Activated CD4-positive, alpha-beta T cell treated with anti-CD3 and anti-CD28 coated beads, Interleukin-2, Interleukin-6, amounts not matched to agents 100 ng/mL and 50 ng/mL, durations not matched to agents 16 hours and 8 hours (primary cell): ENCODE measurements around the gene AURKAIP1.

Source experiments
- DNase-seq: peaks from one replicate; pipeline ENCODE4 v3.0.0-alpha.2; 2020

The AURKAIP1 gene

GRCh38 chr1:1345860-1346500, 29.0 kb downstream of the AURKAIP1 start:
- no peak for DNase-seq

- DNase-seq = no peak
Measured at GRCh38 chr1:1345384-1345783, 29.6 kb downstream of the AURKAIP1 start.

- DNase-seq = peak; percentile 69
Measured at GRCh38 chr1:1344655-1345361, 30.2 kb downstream of the AURKAIP1 start.

- DNase-seq = no peak
Measured at GRCh38 chr1:1343811-1344421, 31.1 kb downstream of the AURKAIP1 start.

- no peak for DNase-seq
Measured at GRCh38 chr1:1342584-1343115, 32.4 kb downstream of the AURKAIP1 start.

- no peak for DNase-seq
Measured at GRCh38 chr1:1342061-1342562, 32.9 kb downstream of the AURKAIP1 start.

GRCh38 chr1:1341549-1342021, 33.4 kb downstream of the AURKAIP1 start:
- DNase-seq = no peak

- no peak for DNase-seq
Measured at GRCh38 chr1:1340791-1341548, 34.0 kb downstream of the AURKAIP1 start.

GRCh38 chr1:1340185-1340584, 34.8 kb downstream of the AURKAIP1 start:
- DNase-seq = no peak

- DNase-seq = no peak
Measured at GRCh38 chr1:1338278-1338677, 36.7 kb downstream of the AURKAIP1 start.

- DNase-seq = peak; percentile 62
Measured at GRCh38 chr1:1337793-1338147, 37.2 kb downstream of the AURKAIP1 start.

GRCh38 chr1:1336931-1337792, 37.8 kb downstream of the AURKAIP1 start:
- no peak for DNase-seq

GRCh38 chr1:1336446-1336845, 38.6 kb downstream of the AURKAIP1 start:
- no peak for DNase-seq

GRCh38 chr1:1335792-1336248, 39.2 kb downstream of the AURKAIP1 start:
- DNase-seq = no peak

- DNase-seq = no peak
Measured at GRCh38 chr1:1335283-1335682, 39.7 kb downstream of the AURKAIP1 start.

GRCh38 chr1:1334835-1335234, 40.2 kb downstream of the AURKAIP1 start:
- DNase-seq = no peak

- DNase-seq = no peak
Measured at GRCh38 chr1:1333551-1334241, 41.3 kb downstream of the AURKAIP1 start.

GRCh38 chr1:1332774-1333480, 42.1 kb downstream of the AURKAIP1 start:
- DNase-seq = no peak

- no peak for DNase-seq
Measured at GRCh38 chr1:1332031-1332755, 42.8 kb downstream of the AURKAIP1 start.
